Measurements from ENCODE around the gene RNPEPL1.

- no peak for TF ChIP-seq GATA3 (IDR thresholded peaks at IDR 0.05; ENCODE audit: low read depth, low read length)
- TF ChIP-seq GATA2 (IDR thresholded peaks at IDR 0.05; ENCODE audit: low read depth, low read length) = no peak
Observed at GRCh38 chr2:240579771-240580614, 11.7 kb downstream of the RNPEPL1 start.

Measured in SH-SY5Y (cell line).